Activated CD4-positive, alpha-beta T cell treated with anti-CD3 and anti-CD28 coated beads, Interleukin-2, amount 10 ng/mL, durations not matched to agents 7 days and 5 days (primary cell): ENCODE data around the gene BDKRB2. TPM values are rescaled to one million over a fixed set of nuclear protein-coding genes. Genes with fewer than 3 reads are reported as not detected.

Source experiments
- CTCF ChIA-PET: fragments of 350-600 bp; sonication (Branson Sonifier 250); formaldehyde crosslinking; loops from one replicate; lab custom pipeline; 2021; ENCODE audit warnings: antibody characterized with exemption; lab: Charles Lee
- POLR2A ChIA-PET: fragments of 350-600 bp; sonication (Branson Sonifier 250); formaldehyde crosslinking; loops from one replicate; lab custom pipeline; 2021; ENCODE audit warnings: antibody characterized with exemption; lab: Charles Lee
- DNase-seq: peaks from one replicate; pipeline ENCODE4 v3.0.0-alpha.2; 2020
- H3K27ac Mint-ChIP-seq: one replicate; pipeline ENCODE4 v1.8.0; 2021; ENCODE audit warnings: mild to moderate bottlenecking, moderate library complexity, mixed read lengths
- H3K27me3 Mint-ChIP-seq: one replicate; pipeline ENCODE4 v1.8.0; 2021; ENCODE audit warnings: mixed read lengths
- H3K36me3 Mint-ChIP-seq: one replicate; pipeline ENCODE4 v1.8.0; 2021; ENCODE audit warnings: low read depth, mixed read lengths
- H3K4me1 Mint-ChIP-seq: one replicate; pipeline ENCODE4 v1.8.0; 2021; ENCODE audit warnings: mixed read lengths
- H3K4me3 Mint-ChIP-seq: one replicate; pipeline ENCODE4 v1.8.0; 2021; ENCODE audit warnings: mild to moderate bottlenecking, moderate library complexity, mixed read lengths
- H3K9me3 Mint-ChIP-seq: one replicate; pipeline ENCODE4 v1.8.0; 2021; ENCODE audit warnings: mixed read lengths
- total RNA-seq, 2 experiments: library from RNA; stranded (reverse); gene quantifications; one replicate each; pipeline ENCODE4 v1.2.3, GENCODE V29; 2021

BDKRB2 gene
- total RNA-seq, 2 experiments from 2014 or later = not detected

DNA sequence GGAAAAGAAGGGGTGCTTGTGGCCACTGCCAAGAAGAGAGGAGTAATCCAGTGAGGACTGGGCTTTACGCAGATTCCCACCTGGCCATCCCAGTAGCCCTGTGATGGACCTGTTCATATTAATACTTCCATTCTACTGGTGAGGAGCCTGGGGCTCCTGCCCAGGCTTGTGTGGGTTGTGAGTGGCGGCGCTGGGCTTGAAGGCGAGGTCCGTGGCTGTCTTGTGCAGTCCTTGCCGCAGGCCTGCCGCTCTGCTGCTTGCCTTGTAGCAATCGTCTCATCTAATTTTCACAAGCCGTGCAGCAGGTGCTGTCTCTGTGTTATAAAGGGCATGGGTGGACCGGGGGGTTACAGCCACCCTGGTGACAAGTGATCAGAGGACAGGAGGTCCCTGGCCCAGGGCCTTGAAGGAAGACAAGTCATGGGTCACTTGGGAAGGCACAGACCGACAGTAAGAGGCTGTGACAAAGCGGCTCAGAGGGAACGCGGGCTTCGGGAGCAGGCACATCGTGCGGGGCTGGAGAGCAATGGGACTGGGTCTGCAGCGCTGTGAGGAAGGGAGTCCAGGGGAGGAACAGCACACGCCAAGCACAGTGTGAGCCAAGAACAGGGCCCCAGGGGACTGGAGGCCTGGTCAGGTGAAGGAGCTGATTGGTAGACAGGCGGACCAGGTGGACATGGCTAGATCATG lies 7.3 kb upstream of the BDKRB2 start:
- no peak for DNase-seq
- Mint-ChIP-seq H3K9me3 (peaks cover 10% of the 10 kb centered on the region), H3K4me3 (no peak overlapping the region), H3K27me3 (no peaks in the 10 kb centered on the region), H3K36me3 (no peaks in the 10 kb centered on the region), H3K4me1 (peaks cover 14% of the 10 kb centered on the region), H3K27ac (no peak overlapping the region)
- ChIA-PET CTCF (no interaction called here), POLR2A (no interaction called here)

DNA sequence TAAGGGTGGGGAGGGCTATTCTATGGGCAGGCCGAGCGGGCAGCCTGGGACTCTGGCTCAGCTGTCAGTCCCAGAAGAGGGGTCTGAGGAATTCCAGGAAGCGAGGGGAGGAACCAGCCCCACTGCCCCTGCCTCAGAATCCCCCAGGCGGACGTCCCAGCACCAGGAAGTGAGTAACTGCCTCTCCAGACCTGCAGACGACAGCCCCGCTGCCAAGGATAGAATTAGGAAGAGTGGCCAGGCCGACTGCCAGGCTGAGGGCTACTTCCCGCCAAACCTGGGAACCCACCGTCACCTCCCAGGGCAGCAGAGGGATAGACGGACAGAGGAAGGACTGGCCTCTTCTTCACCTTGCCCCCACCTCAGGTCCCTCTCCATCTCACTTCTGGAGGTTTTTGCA lies 6.7 kb upstream of the BDKRB2 start:
- ChIA-PET POLR2A (no interaction called here), CTCF (no interaction called here)
- DNase-seq = no peak

DNA sequence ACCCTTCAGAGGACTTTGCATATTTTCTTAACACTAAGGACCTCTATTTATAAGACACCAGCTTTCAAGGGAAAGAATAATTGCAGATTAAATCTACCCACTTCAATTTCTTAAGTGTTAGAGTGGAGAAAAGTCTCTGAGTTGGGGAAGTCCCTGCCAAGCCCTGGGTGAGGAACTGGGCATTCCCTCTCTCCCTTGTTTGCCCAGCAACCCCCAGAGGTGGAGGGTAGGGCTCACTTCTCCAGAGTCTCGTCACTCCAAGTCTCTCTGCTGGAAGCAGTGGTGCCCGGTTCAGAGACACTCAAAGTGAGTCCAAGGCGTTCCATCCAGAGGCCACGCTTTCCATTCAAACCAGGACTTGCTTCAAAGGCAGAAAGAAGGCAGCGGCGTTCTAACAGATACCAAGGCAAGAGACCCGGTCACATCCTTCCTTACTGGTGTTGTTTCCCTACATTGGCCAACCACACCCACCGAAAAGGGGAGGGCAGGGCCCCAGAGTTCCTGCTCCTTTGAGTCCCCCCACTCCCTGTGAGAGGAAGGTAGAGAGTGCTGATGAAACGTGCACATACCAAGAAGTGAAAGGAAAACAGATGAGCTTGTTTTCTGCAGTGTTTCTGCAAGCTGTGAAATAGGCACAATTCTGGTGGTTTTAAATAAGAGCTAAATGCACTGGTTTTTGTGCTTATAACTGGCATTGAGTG lies 6.1 kb upstream of the BDKRB2 start:
- ChIA-PET POLR2A (interaction anchor here (0.6 to 0.7 kb wide), 2 partner anchors 61 to 652 kb away, joined by 4 to 5 read pairs; no protein-coding TSS in a partner anchor), CTCF (no interaction called here)
- Mint-ChIP-seq H3K27ac (peak overlapping the region; percentile 26), H3K4me3 (no peak overlapping the region), H3K27me3 (peaks cover 7% of the 10 kb centered on the region), H3K9me3 (peaks cover 10% of the 10 kb centered on the region), H3K4me1 (peaks cover 14% of the 10 kb centered on the region), H3K36me3 (no peaks in the 10 kb centered on the region)
- DNase-seq = peak; percentile 28

More for the DNA sequence above, 6.7 kb upstream of the BDKRB2 start:
- H3K27me3 Mint-ChIP-seq = peaks cover 2% of the 10 kb centered on the region
- no peaks in the 10 kb centered on the region for H3K36me3 Mint-ChIP-seq
- peaks cover 10% of the 10 kb centered on the region for H3K9me3 Mint-ChIP-seq
- H3K27ac Mint-ChIP-seq = no peak overlapping the region
- H3K4me1 Mint-ChIP-seq = peaks cover 14% of the 10 kb centered on the region
- H3K4me3 Mint-ChIP-seq = no peak overlapping the region

DNA sequence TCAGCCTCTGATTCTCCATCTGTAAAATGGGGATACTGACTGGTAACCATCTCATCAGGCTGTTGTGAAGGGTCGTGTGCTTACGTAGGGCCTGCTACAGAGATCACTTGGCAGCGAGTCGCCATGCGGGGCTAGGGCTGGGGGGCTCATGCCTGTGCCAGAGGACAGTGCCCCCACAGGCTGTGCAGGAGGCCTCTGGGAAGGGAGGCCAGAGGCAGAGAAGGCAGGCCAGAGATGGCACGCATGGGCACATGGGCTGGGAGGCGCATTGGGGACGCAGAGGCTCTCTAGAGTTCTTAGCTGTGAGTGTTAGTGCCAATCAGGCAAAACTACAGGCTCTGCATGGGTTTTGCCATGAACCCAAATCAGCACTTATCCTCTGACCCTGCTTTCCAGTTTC lies 3.5 kb upstream of the BDKRB2 start:
- no peak for DNase-seq
- no peak overlapping the region for H3K27ac Mint-ChIP-seq
- H3K9me3 Mint-ChIP-seq = peaks cover 7% of the 10 kb centered on the region
- H3K36me3 Mint-ChIP-seq = no peaks in the 10 kb centered on the region
- H3K4me1 Mint-ChIP-seq = peaks cover 17% of the 10 kb centered on the region
- CTCF ChIA-PET = no interaction called here
- POLR2A ChIA-PET = no interaction called here
- H3K4me3 Mint-ChIP-seq = no peak overlapping the region
- H3K27me3 Mint-ChIP-seq = peaks cover 18% of the 10 kb centered on the region

DNA sequence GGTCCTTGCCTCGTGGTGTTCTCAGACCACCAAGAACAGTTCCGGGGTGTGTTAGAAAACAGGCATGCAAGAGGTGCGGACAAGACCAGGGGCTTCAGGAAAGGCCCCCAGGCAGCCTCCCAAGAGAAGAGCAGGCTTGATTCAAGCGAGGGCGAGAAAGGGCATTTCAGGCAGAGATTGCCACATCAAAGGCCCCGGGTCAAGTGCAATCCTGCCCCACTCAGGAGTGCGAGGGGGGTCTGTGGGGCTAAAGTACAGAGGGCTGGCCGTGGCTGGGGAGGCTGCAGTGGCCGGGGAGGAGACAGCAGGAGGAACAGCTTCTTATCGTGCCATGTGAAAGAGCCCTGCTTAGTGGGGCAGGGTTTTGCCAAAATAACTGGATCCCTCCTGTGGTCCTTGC lies 2.7 kb upstream of the BDKRB2 start:
- POLR2A ChIA-PET = no interaction called here
- CTCF ChIA-PET = no interaction called here
- Mint-ChIP-seq H3K4me3 (no peak overlapping the region), H3K36me3 (no peaks in the 10 kb centered on the region), H3K27ac (no peak overlapping the region), H3K9me3 (peaks cover under 1% of the 10 kb centered on the region), H3K27me3 (peaks cover 18% of the 10 kb centered on the region), H3K4me1 (peaks cover 13% of the 10 kb centered on the region)
- DNase-seq = no peak

DNA sequence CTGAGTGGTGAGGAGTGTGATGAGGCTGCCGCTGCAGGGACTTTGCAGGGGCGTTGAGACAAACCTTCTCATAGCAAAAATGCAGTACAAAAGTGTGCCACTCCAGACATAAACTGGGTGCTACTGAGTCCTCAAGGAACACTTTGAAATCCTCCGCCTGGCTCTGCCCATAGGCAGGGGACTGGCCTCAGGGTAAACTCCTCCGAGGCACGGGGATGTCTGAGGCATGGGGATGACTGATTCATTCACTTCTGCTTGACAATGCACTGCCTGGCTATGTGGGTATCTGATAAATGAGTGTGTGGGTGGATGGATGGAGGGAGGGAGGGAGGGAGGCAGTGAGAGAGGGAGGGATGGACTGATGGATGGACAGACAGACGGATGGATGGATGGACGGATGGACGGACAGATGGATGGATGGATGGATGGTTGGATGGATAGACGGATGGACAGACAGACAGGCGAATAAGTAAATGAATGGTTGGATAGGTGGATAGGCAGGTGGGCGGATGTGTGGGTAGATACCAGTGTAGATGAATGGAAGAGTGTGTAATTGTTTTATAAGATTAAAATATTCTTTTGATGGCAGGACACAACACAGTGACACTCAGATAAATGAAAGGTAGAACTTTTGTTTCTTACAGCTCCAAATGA lies 2.1 kb upstream of the BDKRB2 start:
- Mint-ChIP-seq H3K4me1 (peaks cover 13% of the 10 kb centered on the region), H3K4me3 (no peak overlapping the region), H3K27me3 (peaks cover 18% of the 10 kb centered on the region), H3K9me3 (no peaks in the 10 kb centered on the region), H3K36me3 (no peaks in the 10 kb centered on the region), H3K27ac (no peak overlapping the region)
- CTCF ChIA-PET = no interaction called here
- POLR2A ChIA-PET = no interaction called here
- no peak for DNase-seq

DNA sequence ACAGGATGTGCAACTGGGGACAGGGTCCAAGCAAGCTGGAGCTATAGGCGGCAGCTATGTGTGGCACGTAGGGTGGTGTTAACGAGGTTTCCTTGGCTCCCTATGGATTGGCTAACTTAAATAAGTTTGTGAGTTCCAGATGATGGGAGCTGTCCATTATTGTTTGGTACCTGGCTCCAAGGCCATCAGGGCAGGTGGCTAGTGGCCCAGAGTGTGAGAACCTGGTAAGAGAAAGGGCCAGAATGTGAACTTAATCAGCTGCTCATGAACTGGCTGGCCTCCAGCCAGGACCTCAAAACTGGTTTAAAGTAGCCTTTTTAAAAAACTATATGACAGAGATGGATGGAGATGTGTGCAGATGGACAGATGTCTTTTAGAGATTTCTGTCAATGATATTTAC lies 1.5 kb upstream of the BDKRB2 start:
- no peaks in the 10 kb centered on the region for H3K9me3 Mint-ChIP-seq
- H3K27ac Mint-ChIP-seq = no peak overlapping the region

DNA sequence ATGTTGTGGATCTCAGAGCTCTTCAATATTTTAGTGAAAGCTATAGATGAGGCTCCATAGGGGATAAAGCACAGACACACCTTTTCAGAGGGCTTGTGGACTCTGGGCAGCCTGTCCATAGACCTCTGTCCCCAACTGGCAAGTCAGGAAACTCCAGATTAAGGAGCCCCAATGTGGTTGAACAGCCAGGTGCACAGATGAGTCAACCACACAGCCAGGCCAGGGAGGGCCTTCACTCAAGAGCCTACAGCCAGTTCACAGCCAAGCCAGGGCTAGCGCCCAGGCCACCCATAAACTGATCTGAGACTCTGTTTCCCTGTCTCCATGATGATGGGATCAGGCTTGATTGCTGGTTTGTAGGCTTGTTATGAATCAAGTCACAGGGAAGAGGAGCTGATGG lies 1.0 kb upstream of the BDKRB2 start:
- no peak overlapping the region for H3K4me3 Mint-ChIP-seq

More for the DNA sequence above, 1.5 kb upstream of the BDKRB2 start:
- H3K4me3 Mint-ChIP-seq = no peak overlapping the region
- no peaks in the 10 kb centered on the region for H3K36me3 Mint-ChIP-seq
- ChIA-PET POLR2A (no interaction called here), CTCF (no interaction called here)
- no peak for DNase-seq
- peaks cover 13% of the 10 kb centered on the region for H3K4me1 Mint-ChIP-seq
- peaks cover 18% of the 10 kb centered on the region for H3K27me3 Mint-ChIP-seq

DNA sequence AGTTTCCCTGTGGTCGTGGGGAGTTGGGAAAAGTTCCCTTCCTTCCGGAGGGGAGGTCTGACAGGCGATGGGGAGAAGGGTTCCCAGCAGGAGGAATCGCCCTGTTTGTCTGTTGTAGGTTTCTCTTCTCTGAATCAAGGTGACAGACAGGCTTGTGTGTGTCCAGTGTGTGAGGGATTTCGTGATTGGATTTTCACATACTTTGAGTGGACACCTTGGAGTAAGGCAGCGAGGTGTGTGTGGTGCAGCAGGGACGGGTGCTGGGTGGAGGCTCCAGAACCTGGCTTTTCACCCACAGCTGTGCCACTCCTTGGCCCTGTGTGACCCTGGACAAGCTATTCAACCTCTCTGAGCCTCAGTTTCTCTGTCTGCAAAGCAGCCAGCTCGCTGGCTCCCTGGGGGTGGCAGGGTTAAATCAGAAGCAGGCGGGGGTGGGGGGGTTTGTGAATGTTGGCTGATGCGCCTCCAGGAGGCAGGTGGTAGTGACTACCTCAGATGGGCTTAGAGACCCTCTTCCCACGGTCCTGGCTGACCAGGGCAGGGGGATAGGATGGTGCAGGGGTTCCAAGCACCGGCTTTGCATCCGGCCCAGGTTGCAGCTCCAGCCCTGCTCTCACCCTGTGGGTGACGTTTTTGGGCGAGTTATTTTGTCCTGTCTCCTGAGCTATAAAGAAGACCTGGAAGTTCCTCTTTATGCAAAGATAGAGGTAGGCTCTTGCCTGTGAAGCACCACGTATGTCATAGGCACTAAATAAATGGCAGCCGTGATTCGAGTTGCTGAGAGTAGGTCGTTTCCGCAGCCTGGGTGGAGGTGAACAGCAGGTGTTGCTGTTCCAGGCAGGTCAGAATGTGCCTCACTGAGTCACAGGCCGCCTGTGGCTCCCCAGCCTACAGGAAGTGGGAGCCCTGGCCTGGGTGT lies 679 bp downstream of the BDKRB2 start:
- Mint-ChIP-seq H3K27me3 (peaks cover 18% of the 10 kb centered on the region), H3K36me3 (no peaks in the 10 kb centered on the region), H3K4me1 (peaks cover 3% of the 10 kb centered on the region), H3K4me3 (no peak overlapping the region), H3K27ac (no peak overlapping the region), H3K9me3 (no peaks in the 10 kb centered on the region)
- DNase-seq = no peak
- ChIA-PET POLR2A (no interaction called here), CTCF (no interaction called here)

More for the DNA sequence above, 1.0 kb upstream of the BDKRB2 start:
- H3K36me3 Mint-ChIP-seq = no peaks in the 10 kb centered on the region
- DNase-seq = no peak
- POLR2A ChIA-PET = no interaction called here
- H3K4me1 Mint-ChIP-seq = peaks cover 8% of the 10 kb centered on the region
- H3K27ac Mint-ChIP-seq = no peak overlapping the region
- H3K27me3 Mint-ChIP-seq = peaks cover 18% of the 10 kb centered on the region
- no peaks in the 10 kb centered on the region for H3K9me3 Mint-ChIP-seq
- CTCF ChIA-PET = no interaction called here

DNA sequence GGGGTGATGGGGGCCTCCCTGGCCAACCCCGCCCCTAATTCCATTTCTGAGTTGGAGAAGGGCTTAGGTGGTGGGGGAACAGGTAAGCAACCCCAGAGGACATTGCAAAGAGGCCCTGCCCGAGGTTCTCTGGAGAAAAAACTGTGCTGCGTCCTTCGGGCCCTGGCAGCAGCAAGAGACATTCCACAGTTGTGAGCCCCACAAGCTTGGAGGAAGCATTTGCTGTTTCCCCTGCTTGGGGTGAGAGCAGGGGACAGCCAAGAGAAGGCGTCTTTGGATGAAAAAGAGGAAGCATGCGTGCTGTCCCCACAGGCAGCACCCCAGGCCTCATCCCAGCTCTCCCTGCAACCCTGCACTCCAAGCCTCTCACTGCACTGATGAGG lies 1.3 kb downstream of the BDKRB2 start:
- ChIA-PET POLR2A (no interaction called here), CTCF (no interaction called here)
- Mint-ChIP-seq H3K4me3 (no peak overlapping the region), H3K9me3 (no peaks in the 10 kb centered on the region), H3K27ac (no peak overlapping the region), H3K4me1 (peaks cover 3% of the 10 kb centered on the region), H3K36me3 (no peaks in the 10 kb centered on the region), H3K27me3 (peaks cover 18% of the 10 kb centered on the region)
- DNase-seq = no peak

DNA sequence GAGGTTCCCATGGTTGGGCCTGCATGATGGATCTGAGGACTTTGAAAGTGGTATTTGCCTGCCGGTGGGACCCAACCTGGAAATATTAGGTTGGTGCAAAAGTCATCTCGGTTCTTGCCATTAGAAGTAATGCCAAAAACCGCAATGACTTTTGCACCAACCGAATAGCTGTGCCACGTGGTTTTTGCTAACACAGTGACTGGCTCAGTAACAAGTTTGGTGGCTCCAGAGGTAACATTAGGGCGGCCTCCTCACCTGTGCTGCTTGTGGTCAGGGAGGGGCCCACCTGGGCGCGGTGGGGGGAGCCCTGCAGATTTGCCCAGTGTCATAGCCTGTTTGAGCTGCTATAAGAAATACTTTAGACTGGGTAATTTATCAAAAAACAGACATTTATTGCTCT lies 1.8 kb downstream of the BDKRB2 start:
- no peaks in the 10 kb centered on the region for H3K36me3 Mint-ChIP-seq
- ChIA-PET CTCF (no interaction called here), POLR2A (no interaction called here)
- H3K4me3 Mint-ChIP-seq = no peak overlapping the region
- no peak overlapping the region for H3K27ac Mint-ChIP-seq
- peaks cover 3% of the 10 kb centered on the region for H3K4me1 Mint-ChIP-seq
- H3K27me3 Mint-ChIP-seq = peaks cover 18% of the 10 kb centered on the region
- no peak for DNase-seq
- H3K9me3 Mint-ChIP-seq = no peaks in the 10 kb centered on the region

DNA sequence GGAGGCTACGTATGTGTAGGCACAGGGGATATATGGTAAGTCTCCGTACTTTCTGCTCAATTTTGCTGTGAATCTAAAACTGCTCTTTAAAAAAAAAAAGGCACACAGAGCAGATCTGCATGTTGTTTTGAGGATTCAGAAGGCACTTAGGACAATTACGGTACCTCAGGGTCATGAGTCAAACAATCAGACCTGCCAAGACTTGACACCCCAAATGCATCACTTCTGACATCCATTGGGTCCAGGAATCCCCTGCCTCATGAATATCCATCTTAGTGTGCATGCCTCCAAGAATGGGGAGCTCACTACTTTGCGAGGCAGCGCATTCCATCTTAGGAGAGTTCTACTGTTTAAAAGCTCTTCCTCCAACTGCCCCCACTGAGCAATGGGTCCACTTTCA lies 3.0 kb downstream of the BDKRB2 start:
- CTCF ChIA-PET = no interaction called here
- H3K4me1 Mint-ChIP-seq = peaks cover 3% of the 10 kb centered on the region
- peaks cover 17% of the 10 kb centered on the region for H3K27me3 Mint-ChIP-seq
- H3K4me3 Mint-ChIP-seq = no peak overlapping the region
- H3K27ac Mint-ChIP-seq = no peak overlapping the region
- DNase-seq = no peak
- peaks cover 4% of the 10 kb centered on the region for H3K9me3 Mint-ChIP-seq
- POLR2A ChIA-PET = no interaction called here
- H3K36me3 Mint-ChIP-seq = no peaks in the 10 kb centered on the region
